Measurements from ENCODE around the gene LAMB1.

GRCh38 chr7:107966711-107967110 lies 36.2 kb downstream of the LAMB1 start:
- TF ChIP-seq CTCF (IDR thresholded peaks at IDR 0.05), result no peak
- no peak for TF ChIP-seq POLR2A (IDR thresholded peaks at IDR 0.05)

Measured in esophagus squamous epithelium (tissue), 4 donors.